ENCODE data around the gene PAPSS2. TPM values are rescaled to one million over a fixed set of nuclear protein-coding genes. Genes with fewer than 3 reads are reported as not detected.
A peak's percentile ranks its signal among the peaks of the same experiment; 100 is the strongest.
"Not testable (repeated sequence)": the region's sequence is repeated elsewhere in the genome, so short reads cannot be mapped to it uniquely, and the experiment has no call there.

Gene PAPSS2
- total RNA-seq, 6 experiments from 2014 or later = 65.3 to 158 (median 105) TPM

DNA sequence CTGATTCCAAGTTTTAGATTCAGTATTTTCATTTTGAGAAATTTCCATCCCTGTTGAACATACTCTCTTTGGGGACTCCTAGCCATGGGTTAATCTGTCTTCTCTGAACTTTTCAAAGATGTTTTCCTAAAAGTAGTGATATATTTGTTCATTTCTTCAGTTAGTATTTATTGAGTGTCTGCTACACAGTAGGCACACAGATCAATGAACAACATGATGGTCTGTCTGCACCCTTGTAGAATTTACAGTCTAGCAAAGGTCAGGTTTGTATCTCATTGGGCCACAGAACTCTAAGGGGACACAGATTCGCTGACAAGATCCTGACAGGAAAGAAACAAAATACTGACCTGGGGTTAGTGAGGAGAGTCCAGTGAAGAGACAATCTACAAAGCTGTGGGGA is 42.2 kb upstream of the PAPSS2 start:
- DNase-seq = no peak
- H3K9me3 ChIP-seq = no peaks in the 10 kb centered on the region
- no peaks in the 10 kb centered on the region for H3K36me3 ChIP-seq
- TF ChIP-seq POLR2A (IDR thresholded peaks at IDR 0.05) = no peak
- TF ChIP-seq, protein P1, sequence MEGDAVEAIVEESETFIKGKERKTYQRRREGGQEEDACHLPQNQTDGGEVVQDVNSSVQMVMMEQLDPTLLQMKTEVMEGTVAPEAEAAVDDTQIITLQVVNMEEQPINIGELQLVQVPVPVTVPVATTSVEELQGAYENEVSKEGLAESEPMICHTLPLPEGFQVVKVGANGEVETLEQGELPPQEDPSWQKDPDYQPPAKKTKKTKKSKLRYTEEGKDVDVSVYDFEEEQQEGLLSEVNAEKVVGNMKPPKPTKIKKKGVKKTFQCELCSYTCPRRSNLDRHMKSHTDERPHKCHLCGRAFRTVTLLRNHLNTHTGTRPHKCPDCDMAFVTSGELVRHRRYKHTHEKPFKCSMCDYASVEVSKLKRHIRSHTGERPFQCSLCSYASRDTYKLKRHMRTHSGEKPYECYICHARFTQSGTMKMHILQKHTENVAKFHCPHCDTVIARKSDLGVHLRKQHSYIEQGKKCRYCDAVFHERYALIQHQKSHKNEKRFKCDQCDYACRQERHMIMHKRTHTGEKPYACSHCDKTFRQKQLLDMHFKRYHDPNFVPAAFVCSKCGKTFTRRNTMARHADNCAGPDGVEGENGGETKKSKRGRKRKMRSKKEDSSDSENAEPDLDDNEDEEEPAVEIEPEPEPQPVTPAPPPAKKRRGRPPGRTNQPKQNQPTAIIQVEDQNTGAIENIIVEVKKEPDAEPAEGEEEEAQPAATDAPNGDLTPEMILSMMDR (IDR thresholded peaks at IDR 0.05) = no peak
- intact Hi-C loops (cut with DNase I) = no loop called here
- H3K27ac ChIP-seq = peak overlapping the region; percentile 77 to 88 (median 82)
- no peaks in the 10 kb centered on the region for H3K27me3 ChIP-seq
- no peak for ATAC-seq
- WGBS (ENCODE audit: insufficient coverage, low coverage, low lambda C conversion rate, missing lambda C conversion rate) = 89% methylated on average over 1 of the region's 1 CpG
- H3K4me1 ChIP-seq = peaks cover 0 to 23% (median 10%) of the 10 kb centered on the region in 4 donors
- H3K4me3 ChIP-seq = no peak overlapping the region

DNA sequence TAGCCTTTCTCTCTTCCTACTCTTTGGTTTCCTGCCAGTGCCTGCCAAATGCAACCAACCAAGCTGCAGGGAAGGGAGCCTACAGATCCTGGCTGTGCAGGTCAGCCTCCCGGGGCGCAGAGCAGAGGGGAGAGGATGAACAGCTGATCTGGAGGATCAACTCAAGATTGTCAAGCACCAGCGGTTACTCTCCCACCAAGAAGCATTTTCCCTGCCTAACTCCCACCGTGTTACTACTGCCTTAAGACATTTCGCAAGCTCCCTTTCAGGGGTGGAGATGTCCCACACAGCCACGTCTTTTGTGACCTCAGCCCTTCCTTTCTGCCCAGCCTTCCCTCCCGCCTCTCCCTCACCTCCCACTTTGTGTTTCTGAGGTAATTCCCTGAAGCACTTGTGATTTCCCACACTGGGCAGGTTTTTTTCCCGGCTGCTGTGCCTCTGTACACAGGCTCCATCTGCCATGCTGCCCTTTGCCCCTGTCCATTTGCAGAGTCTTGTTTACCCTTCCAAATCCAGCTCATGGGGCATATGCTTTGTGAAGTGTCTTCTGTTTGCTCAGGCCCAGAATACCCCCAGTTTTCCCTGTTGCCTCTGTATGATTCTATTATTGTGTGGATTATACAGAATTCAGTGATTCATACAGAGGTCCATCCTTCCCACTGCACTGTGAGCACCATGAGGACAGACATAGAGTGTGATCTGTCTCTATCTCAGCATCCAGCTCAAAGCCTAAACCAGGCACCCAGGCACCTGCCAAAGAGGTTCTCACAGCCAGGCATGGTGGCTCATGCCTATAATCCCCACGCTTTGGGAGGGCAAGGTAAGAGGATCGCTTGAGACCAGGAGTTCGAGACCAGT is 40.9 kb upstream of the PAPSS2 start:
- TF ChIP-seq POLR2A (IDR thresholded peaks at IDR 0.05) = no peak
- TF ChIP-seq, protein P1 (IDR thresholded peaks at IDR 0.05) = no peak
- WGBS (ENCODE audit: insufficient coverage, low coverage, low lambda C conversion rate, missing lambda C conversion rate) = 37% methylated on average over 9 of the region's 11 CpGs

DNA sequence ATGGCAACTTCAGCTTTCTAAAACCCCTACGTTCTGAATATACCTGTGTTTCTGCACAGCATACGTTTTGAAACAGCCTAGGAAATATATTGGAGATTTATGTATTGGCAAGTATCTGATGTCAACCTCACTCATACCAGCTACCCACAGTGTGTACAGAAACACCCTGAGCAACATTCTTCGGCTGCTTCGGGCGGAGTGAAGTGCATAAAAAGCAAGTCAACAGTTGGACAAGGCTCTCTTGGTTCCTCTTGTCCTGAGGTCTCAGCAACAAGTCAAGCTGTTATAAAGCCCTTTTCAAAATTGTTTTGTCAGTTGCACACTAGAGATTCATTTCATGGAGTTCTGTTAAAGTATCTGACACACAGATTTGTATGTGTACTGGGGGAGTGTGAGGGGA is 40.0 kb upstream of the PAPSS2 start:
- ATAC-seq (no peak), DNase-seq (no peak)
- Histone ChIP-seq H3K27me3 (no peaks in the 10 kb centered on the region), H3K4me1 (peaks cover 0 to 23% (median 10%) of the 10 kb centered on the region in 4 donors), H3K4me3 (no peak overlapping the region), H3K27ac (peak overlapping the region; percentile 32 to 88 (median 82)), H3K36me3 (no peaks in the 10 kb centered on the region), H3K9me3 (no peaks in the 10 kb centered on the region)
- intact Hi-C loops (cut with DNase I) = no loop called here
- TF ChIP-seq, protein P1 (IDR thresholded peaks at IDR 0.05) = no peak
- TF ChIP-seq POLR2A (IDR thresholded peaks at IDR 0.05) = no peak
- WGBS (ENCODE audit: insufficient coverage, low coverage, low lambda C conversion rate, missing lambda C conversion rate) = 79% methylated on average over 5 of the region's 5 CpGs

More for the DNA sequence above, 40.9 kb upstream of the PAPSS2 start:
- intact Hi-C loops (cut with DNase I) = no loop called here
- no peaks in the 10 kb centered on the region for H3K9me3 ChIP-seq
- peak overlapping the region; percentile 77 to 88 (median 82) for H3K27ac ChIP-seq
- peaks cover 0 to 23% (median 10%) of the 10 kb centered on the region in 4 donors for H3K4me1 ChIP-seq
- no peaks in the 10 kb centered on the region for H3K36me3 ChIP-seq
- DNase-seq (peak; percentile 81 to 87 (median 86)), ATAC-seq (peak; percentile 93 to 96 (median 94))
- H3K4me3 ChIP-seq = peak overlapping the region in 1 of 3 donors; percentile 32
- H3K27me3 ChIP-seq = no peaks in the 10 kb centered on the region

DNA sequence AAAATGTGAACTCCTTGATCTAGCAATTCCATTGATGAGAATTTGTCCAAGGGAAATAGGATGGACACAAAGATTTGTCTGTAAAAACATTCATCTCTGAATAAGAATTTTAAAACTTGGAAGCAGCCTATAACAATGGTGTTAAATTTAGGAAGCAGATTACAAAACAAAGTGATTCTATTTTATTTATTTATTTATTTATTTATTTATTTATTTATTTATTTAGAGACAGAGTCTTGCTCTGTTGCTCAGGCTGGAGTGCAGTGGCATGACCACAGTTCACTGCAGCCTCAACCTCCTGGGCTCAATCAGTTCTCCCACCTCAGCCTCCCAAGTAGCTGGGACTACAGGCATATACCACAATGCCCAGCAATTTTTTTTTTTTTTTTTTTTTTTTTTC is 38.2 kb upstream of the PAPSS2 start:
- H3K27me3 ChIP-seq; ATAC-seq; DNase-seq; intact Hi-C loops (cut with DNase I); H3K27ac ChIP-seq; H3K9me3 ChIP-seq; H3K4me3 ChIP-seq; H3K36me3 ChIP-seq: not testable (repeated sequence)
- peaks cover 0 to 23% (median 10%) of the 10 kb centered on the region in 4 donors for H3K4me1 ChIP-seq

DNA sequence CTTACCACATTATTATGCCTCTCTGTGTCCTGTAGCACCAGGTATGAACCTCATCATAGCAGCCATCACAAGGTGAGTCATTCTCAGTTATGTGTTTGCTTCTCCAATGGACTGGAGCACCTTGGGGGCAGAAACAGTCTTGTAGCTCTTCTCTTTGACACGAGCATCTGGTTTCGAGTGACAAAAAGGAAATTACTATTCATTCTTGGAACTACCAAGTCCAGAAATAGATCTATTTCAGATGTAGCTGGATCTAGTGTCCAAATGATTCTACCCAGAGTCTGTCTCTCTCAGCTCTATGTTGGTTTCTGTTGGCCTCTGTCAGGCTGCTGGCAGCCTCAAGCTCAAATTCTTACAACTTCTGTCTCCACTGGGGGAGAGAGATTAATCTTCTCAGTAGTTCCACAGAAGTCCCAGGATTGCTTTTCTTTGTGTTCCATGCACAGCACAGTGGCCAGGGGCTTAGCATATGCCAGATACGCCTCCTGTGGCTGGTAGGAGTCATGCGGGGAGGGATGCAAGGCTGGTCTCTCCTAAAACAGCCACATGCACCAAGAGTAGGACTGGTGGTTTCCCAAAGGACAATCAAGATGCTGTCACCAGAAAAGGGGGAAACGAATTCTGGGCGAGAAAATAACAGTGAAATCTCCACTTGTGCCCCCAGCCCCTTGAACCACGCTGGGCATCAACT is 37.2 kb upstream of the PAPSS2 start:
- H3K4me1 ChIP-seq = peaks cover 0 to 23% (median 10%) of the 10 kb centered on the region in 4 donors
- TF ChIP-seq, protein P1 (IDR thresholded peaks at IDR 0.05) = no peak
- no peak for TF ChIP-seq POLR2A (IDR thresholded peaks at IDR 0.05)
- no peak overlapping the region for H3K4me3 ChIP-seq
- H3K27me3 ChIP-seq = no peaks in the 10 kb centered on the region
- ATAC-seq (no peak), DNase-seq (no peak)
- H3K36me3 ChIP-seq = no peaks in the 10 kb centered on the region
- no peaks in the 10 kb centered on the region for H3K9me3 ChIP-seq
- intact Hi-C loops (cut with DNase I) = no loop called here
- H3K27ac ChIP-seq = no peak overlapping the region
- WGBS (ENCODE audit: insufficient coverage, low coverage, low lambda C conversion rate, missing lambda C conversion rate) = 73% methylated on average over 7 of the region's 7 CpGs
